HG03354 (cell line): Measurements from ENCODE around the gene CAPN11.
A peak's percentile ranks its signal among the peaks of the same experiment; 100 is the strongest.

Experiments
- ATAC-seq: cut with Tn5 transposase; IDR thresholded peaks from one replicate; pipeline ENCODE4 v1.9.1; 2021; ENCODE audit warnings: mild to moderate bottlenecking; ENCODE audit not compliant: unreplicated experiment, poor library complexity, severe bottlenecking

Gene CAPN11

GRCh38 chr6:44199883-44200282 lies 41.3 kb downstream of the CAPN11 start:
- ATAC-seq, result no peak

- ATAC-seq, result no peak
Measured at GRCh38 chr6:44201200-44201599, 42.6 kb downstream of the CAPN11 start.

- ATAC-seq, result no peak
Measured at GRCh38 chr6:44201638-44202303, 43.2 kb downstream of the CAPN11 start.

GRCh38 chr6:44202332-44202971 lies 43.8 kb downstream of the CAPN11 start:
- ATAC-seq, result no peak

- no peak for ATAC-seq
Measured at GRCh38 chr6:44202972-44203750, 44.5 kb downstream of the CAPN11 start.

- ATAC-seq, result no peak
Measured at GRCh38 chr6:44203955-44204354, 45.3 kb downstream of the CAPN11 start.

GRCh38 chr6:44207966-44208365 lies 49.3 kb downstream of the CAPN11 start:
- ATAC-seq, result no peak

- ATAC-seq, result no peak
Measured at GRCh38 chr6:44211284-44211683, 52.7 kb downstream of the CAPN11 start.

GRCh38 chr6:44214307-44214706 lies 55.7 kb downstream of the CAPN11 start:
- no peak for ATAC-seq

GRCh38 chr6:44216677-44217331 lies 58.2 kb downstream of the CAPN11 start, which contains the start of gene MYMX:
TSS of gene MYMX (plus strand) at chr6:44216926. CDS start at chr6:44217472, 546 bp downstream.
- ATAC-seq, result no peak

- ATAC-seq, result no peak
Measured at GRCh38 chr6:44217332-44218143, 58.9 kb downstream of the CAPN11 start.

- ATAC-seq, result peak; percentile 56
Measured at GRCh38 chr6:44219053-44219814, 60.6 kb downstream of the CAPN11 start.

GRCh38 chr6:44219815-44220784 lies 61.5 kb downstream of the CAPN11 start:
- no peak for ATAC-seq

- no peak for ATAC-seq
Measured at GRCh38 chr6:44220913-44221290, 62.3 kb downstream of the CAPN11 start.

- ATAC-seq, result peak; percentile 46
Measured at GRCh38 chr6:44221291-44221960, 62.8 kb downstream of the CAPN11 start.

- no peak for ATAC-seq
Measured at GRCh38 chr6:44221961-44222335, 63.3 kb downstream of the CAPN11 start.
